ENCODE results near the gene OR2T33. TPM values are rescaled to one million over a fixed set of nuclear protein-coding genes. Genes with fewer than 3 reads are reported as not detected.
"Not testable (repeated sequence)": the region's sequence is repeated elsewhere in the genome, so short reads cannot be mapped to it uniquely, and the experiment has no call there.

OR2T33 gene
- total and polyA plus RNA-seq, 7 donors = not detected

DNA sequence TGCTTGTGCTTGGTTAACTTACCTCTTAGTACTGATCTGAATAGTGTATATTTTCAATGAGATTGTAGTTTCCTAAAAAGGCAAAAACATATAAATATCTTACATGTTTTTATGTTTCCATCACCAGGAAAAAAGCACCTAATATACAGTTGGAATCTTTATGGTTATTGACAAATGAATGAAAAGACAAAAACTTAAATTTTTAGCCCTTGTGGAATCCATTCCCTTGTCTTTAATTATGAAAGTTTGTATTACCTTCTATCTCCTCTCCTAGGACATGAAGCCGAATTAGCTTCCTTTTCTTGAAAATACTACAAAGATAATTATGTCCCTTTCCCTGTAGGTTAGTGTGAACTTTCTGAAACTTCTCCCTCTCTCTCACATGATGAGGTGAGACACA, 25.5 kb upstream of the OR2T33 start, which contains the start of gene OR2T12:
OR2T12 (minus strand) TSS at position 101 of the 400 bp plus-strand sequence. CDS start 7,846 bp downstream, outside the sequence.
- Histone ChIP-seq H3K36me3 (ENCODE audit: insufficient read depth in 1 of 2, low read depth in 1 of 2) (no peaks in the 10 kb centered on the region), H3K4me3 (no peak within 1 kb of the TSS), H3K4me1 (no peaks in the 10 kb centered on the region), H3K9me3 (no peaks in the 10 kb centered on the region), H3K27ac (no peak within 1 kb of the TSS), H3K27me3 (ENCODE audit: insufficient read depth in 3 of 3, low read length in 2 of 3) (no peaks in the 10 kb centered on the region)
- intact Hi-C loops (cut with DNase I) = no loop called here
- no peak for DNase-seq
- ATAC-seq = no peak
- TF ChIP-seq, protein P1, sequence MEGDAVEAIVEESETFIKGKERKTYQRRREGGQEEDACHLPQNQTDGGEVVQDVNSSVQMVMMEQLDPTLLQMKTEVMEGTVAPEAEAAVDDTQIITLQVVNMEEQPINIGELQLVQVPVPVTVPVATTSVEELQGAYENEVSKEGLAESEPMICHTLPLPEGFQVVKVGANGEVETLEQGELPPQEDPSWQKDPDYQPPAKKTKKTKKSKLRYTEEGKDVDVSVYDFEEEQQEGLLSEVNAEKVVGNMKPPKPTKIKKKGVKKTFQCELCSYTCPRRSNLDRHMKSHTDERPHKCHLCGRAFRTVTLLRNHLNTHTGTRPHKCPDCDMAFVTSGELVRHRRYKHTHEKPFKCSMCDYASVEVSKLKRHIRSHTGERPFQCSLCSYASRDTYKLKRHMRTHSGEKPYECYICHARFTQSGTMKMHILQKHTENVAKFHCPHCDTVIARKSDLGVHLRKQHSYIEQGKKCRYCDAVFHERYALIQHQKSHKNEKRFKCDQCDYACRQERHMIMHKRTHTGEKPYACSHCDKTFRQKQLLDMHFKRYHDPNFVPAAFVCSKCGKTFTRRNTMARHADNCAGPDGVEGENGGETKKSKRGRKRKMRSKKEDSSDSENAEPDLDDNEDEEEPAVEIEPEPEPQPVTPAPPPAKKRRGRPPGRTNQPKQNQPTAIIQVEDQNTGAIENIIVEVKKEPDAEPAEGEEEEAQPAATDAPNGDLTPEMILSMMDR (IDR thresholded peaks at IDR 0.05) = no peak
- WGBS, 3 donors = 75 to 86% (median 81%) methylated on average over 1 of the region's 1 CpG

DNA sequence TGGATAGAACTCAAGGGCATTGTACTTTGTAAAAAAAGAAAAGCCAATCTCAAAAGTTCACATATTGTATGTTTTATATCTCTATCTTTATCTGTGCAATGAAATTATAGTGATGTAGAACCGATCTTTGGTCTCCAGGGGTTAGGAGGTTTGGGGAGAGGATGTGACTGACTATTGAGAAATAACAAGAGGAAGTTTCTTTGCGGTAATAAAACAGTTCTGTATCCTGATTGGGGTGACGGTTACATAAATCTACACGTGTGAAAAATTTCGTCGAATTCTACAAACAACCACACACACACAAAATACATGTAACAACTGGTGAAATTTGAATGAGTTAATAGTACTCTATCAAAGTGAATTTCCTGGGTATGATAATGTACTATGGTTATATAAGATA, 10.6 kb upstream of the OR2T33 start:
- H3K4me3 ChIP-seq = no peak overlapping the region
- intact Hi-C loops (cut with DNase I) = no loop called here
- WGBS, 3 donors = 48 to 53% (median 48%) methylated on average over 6 of the region's 6 CpGs
- H3K36me3 ChIP-seq (ENCODE audit: insufficient read depth in 1 of 2, low read depth in 1 of 2) = no peaks in the 10 kb centered on the region
- H3K4me1 ChIP-seq = no peaks in the 10 kb centered on the region
- TF ChIP-seq, protein P1 (IDR thresholded peaks at IDR 0.05) = no peak
- no peak overlapping the region for H3K27ac ChIP-seq
- H3K27me3 ChIP-seq (ENCODE audit: insufficient read depth in 3 of 3, low read length in 2 of 3) = no peaks in the 10 kb centered on the region
- DNase-seq = no peak
- H3K9me3 ChIP-seq = no peaks in the 10 kb centered on the region
- ATAC-seq = no peak

DNA sequence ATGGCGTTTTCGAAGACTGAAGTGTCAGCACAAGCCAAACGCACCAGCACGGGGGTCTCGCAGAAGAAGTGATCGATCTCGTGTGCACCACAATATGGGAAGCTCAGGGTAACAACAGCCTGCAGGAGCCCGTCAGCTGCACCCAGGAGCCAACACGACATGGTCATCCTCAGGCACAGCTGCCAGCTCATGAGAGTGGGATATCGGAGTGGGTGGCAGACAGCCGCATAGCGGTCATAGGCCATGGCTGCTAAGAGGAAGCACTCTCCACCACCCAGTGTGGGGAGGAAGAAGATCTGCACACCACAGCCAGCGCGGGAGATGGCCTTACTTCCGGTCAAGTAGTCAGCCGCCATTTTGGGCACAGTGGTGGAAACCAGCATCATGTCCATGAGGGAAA, 4.6 kb downstream of the OR2T33 start:
- DNase-seq; intact Hi-C loops (cut with DNase I); ATAC-seq; H3K4me3 ChIP-seq; H3K4me1 ChIP-seq; H3K27me3 ChIP-seq (ENCODE audit: insufficient read depth in 3 of 3, low read length in 2 of 3); H3K36me3 ChIP-seq (ENCODE audit: insufficient read depth in 1 of 2, low read depth in 1 of 2); H3K27ac ChIP-seq; H3K9me3 ChIP-seq: not testable (repeated sequence)
- WGBS, 3 donors = 80 to 91% (median 90%) methylated on average over 5 to 13 of the region's 16 CpGs

DNA sequence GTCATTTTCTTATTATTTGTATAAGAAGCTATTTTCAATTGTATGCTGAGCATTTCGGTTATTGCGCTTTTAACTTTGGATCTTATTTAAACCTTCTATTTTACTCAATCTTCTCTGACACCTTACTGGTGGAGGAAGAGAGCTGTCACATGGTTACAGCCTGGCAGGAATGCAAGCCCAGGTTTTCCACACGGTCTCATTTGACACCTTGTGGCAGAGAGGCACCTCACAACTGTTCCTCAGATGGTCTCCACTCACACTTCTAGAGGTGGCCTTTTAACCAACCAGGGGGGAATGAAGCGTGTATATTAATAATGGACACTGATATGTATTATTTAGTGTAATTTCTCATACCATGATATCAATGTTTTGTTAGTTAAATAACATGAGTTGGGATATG, 9.6 kb downstream of the OR2T33 start:
- H3K9me3 ChIP-seq = no peaks in the 10 kb centered on the region
- no peak overlapping the region for H3K4me3 ChIP-seq
- intact Hi-C loops (cut with DNase I) = no loop called here
- ATAC-seq (no peak), DNase-seq (no peak)
- H3K36me3 ChIP-seq (ENCODE audit: insufficient read depth in 1 of 2, low read depth in 1 of 2) = no peaks in the 10 kb centered on the region
- TF ChIP-seq, protein P1 (IDR thresholded peaks at IDR 0.05) = no peak
- H3K27me3 ChIP-seq (ENCODE audit: insufficient read depth in 3 of 3, low read length in 2 of 3) = no peaks in the 10 kb centered on the region
- no peaks in the 10 kb centered on the region for H3K4me1 ChIP-seq
- 57 to 66% (median 66%) methylated on average over 4 of the region's 4 CpGs for WGBS, 3 donors
- no peak overlapping the region for H3K27ac ChIP-seq

DNA sequence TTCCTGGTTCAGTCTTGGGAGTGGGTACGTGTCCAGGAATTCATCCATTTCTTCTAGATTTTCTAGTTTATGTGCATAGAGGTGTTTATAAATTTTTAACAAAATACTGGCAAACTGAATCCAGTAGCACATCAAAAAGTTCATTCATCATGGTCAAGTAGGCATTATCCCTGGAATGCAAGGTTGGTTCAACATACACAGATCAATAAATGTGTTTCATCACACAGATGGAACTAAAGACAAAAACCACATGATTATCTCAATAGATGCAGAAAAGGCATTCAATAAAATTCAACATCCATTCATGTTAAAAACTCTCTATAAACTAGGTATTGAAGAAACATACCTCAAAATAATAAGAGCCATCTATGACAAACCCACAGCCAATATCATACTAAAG, 18.5 kb downstream of the OR2T33 start:
- intact Hi-C loops (cut with DNase I); H3K27me3 ChIP-seq (ENCODE audit: insufficient read depth in 3 of 3, low read length in 2 of 3); H3K4me1 ChIP-seq; H3K9me3 ChIP-seq; H3K4me3 ChIP-seq; DNase-seq; ATAC-seq; H3K27ac ChIP-seq; H3K36me3 ChIP-seq (ENCODE audit: insufficient read depth in 1 of 2, low read depth in 1 of 2): not testable (repeated sequence)
- 55 to 70% (median 66%) methylated on average over 1 of the region's 1 CpG for WGBS, 3 donors

DNA sequence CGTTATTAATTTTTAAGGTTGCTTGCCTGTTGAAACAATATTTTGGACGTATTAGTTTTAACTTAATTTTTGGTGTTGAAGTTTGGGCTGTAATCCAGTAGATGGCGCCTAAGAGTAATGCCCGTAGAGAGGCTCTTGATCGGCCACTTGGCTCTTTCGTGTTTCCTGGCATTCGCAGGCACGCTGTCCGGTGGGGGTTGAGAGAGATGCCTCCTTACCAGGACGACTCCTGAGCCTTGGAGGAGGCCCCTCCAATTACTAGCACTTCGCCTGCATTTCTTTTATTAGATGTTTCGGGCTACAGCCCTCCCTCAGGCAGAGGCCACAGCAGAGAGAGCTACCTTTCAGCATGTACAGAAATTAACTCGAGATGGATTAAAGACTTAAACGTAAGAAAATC, 34.6 kb downstream of the OR2T33 start:
- Histone ChIP-seq H3K4me1 (no peaks in the 10 kb centered on the region), H3K36me3 (ENCODE audit: insufficient read depth in 1 of 2, low read depth in 1 of 2) (no peaks in the 10 kb centered on the region), H3K27ac (no peak overlapping the region), H3K4me3 (no peak overlapping the region), H3K9me3 (no peaks in the 10 kb centered on the region), H3K27me3 (ENCODE audit: insufficient read depth in 3 of 3, low read length in 2 of 3) (no peaks in the 10 kb centered on the region)
- intact Hi-C loops (cut with DNase I) = no loop called here
- TF ChIP-seq, protein P1 (IDR thresholded peaks at IDR 0.05) = no peak
- DNase-seq = peak in 1 of 2 donors; percentile 29
- WGBS, 3 donors = 11 to 15% (median 15%) methylated on average over 14 of the region's 14 CpGs
- no peak for ATAC-seq

Data from psoas muscle (tissue), 8 donors.